Measurements from ENCODE around the gene ARHGAP24. TPM values are rescaled to one million over a fixed set of nuclear protein-coding genes. Genes with fewer than 3 reads are reported as not detected.
"Not testable (repeated sequence)": the region's sequence is repeated elsewhere in the genome, so short reads cannot be mapped to it uniquely, and the experiment has no call there.

The ARHGAP24 gene
- total and polyA plus RNA-seq, 3 experiments from 2014 or later: not detected

DNA sequence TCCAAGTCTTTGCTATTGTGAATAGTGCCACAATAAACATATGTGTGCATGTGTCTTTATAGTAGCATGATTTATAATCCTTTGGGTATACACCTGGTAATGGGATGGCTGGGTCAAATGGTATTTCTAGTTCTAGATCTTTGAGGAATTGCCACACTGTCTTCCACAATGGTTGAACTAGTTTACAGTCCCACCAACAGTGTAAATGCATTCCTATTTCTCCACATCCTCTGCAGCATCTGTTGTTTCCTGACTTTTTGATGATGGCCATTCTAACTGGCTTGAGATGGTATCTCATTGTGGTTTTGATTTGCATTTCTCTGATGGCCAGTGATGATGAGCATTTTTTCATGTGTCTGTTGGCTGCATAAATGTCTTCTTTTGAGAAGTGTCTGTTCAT lies 26.2 kb downstream of the ARHGAP24 start:
- H3K9me3 ChIP-seq (ENCODE audit: low read length); H3K36me3 ChIP-seq (ENCODE audit: insufficient read depth, low read length); H3K36me3 Mint-ChIP-seq; POLR2A ChIA-PET; H3K4me3 Mint-ChIP-seq; CTCF ChIA-PET; H3K4me3 ChIP-seq (ENCODE audit: low read length); H3K4me1 ChIP-seq (ENCODE audit: insufficient read depth, low read length); H3K27me3 ChIP-seq (ENCODE audit: insufficient read depth, low read length, poor library complexity, severe bottlenecking); H3K27me3 Mint-ChIP-seq; H3K9me3 Mint-ChIP-seq; DNase-seq; H3K27ac ChIP-seq (ENCODE audit: low read depth, low read length); H3K27ac Mint-ChIP-seq; H3K4me1 Mint-ChIP-seq: not testable (repeated sequence)

DNA sequence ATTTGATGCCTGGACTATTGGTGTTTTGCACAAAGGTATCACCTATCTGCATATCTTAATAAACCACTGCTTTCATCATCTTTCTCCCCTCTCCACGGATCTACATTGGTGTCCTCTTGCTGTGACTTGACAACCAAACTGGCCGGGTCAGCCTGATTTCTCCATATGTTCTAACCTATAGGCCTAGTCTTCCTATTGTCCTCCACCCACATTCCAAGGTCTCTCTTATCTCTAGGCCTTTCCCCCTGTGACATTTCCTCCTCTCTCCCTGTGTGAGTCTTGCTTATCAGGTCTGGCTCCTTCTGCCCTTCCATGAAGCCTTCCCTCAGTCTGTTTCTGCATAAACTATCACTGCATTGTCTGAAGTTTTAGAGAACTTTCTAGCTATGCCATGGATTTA lies 33.7 kb downstream of the ARHGAP24 start:
- ChIA-PET CTCF (no interaction called here), POLR2A (no interaction called here)
- Mint-ChIP-seq H3K4me1 (no peaks in the 10 kb centered on the region), H3K27me3 (no peaks in the 10 kb centered on the region), H3K9me3 (peaks cover 0 to 10% (median 6%) of the 10 kb centered on the region in 5 donors), H3K36me3 (no peaks in the 10 kb centered on the region), H3K27ac (no peak overlapping the region), H3K4me3 (no peak overlapping the region)
- Histone ChIP-seq H3K27ac (ENCODE audit: low read depth, low read length) (no peak overlapping the region), H3K9me3 (ENCODE audit: low read length) (no peaks in the 10 kb centered on the region), H3K27me3 (ENCODE audit: insufficient read depth, low read length, poor library complexity, severe bottlenecking) (no peaks in the 10 kb centered on the region), H3K36me3 (ENCODE audit: insufficient read depth, low read length) (no peaks in the 10 kb centered on the region), H3K4me3 (ENCODE audit: low read length) (no peak overlapping the region), H3K4me1 (ENCODE audit: insufficient read depth, low read length) (no peaks in the 10 kb centered on the region)
- no peak for DNase-seq

- no peaks in the 10 kb centered on the region for H3K36me3 Mint-ChIP-seq
- no peaks in the 10 kb centered on the region for H3K27me3 Mint-ChIP-seq
- Histone ChIP-seq H3K27me3 (ENCODE audit: insufficient read depth, low read length, poor library complexity, severe bottlenecking) (no peaks in the 10 kb centered on the region), H3K4me1 (ENCODE audit: insufficient read depth, low read length) (no peaks in the 10 kb centered on the region), H3K9me3 (ENCODE audit: low read length) (no peaks in the 10 kb centered on the region), H3K4me3 (ENCODE audit: low read length) (no peak overlapping the region), H3K36me3 (ENCODE audit: insufficient read depth, low read length) (no peaks in the 10 kb centered on the region), H3K27ac (ENCODE audit: low read depth, low read length) (no peak overlapping the region)
- H3K4me1 Mint-ChIP-seq: no peaks in the 10 kb centered on the region
- H3K27ac Mint-ChIP-seq: no peak overlapping the region
- CTCF ChIA-PET: interaction anchor here (0.6 kb wide), 1 partner anchor 49 kb away, joined by 3 read pairs; no protein-coding TSS in a partner anchor
- POLR2A ChIA-PET: no interaction called here
- no peak overlapping the region for H3K4me3 Mint-ChIP-seq
- no peak for DNase-seq
- peaks cover 0 to 9% (median 6%) of the 10 kb centered on the region in 5 donors for H3K9me3 Mint-ChIP-seq
Measured at GRCh38 chr4:85509882-85510631, 35.1 kb downstream of the ARHGAP24 start.

- H3K27me3 ChIP-seq (ENCODE audit: insufficient read depth, low read length, poor library complexity, severe bottlenecking): no peaks in the 10 kb centered on the region
- no peak overlapping the region for H3K27ac ChIP-seq (ENCODE audit: low read depth, low read length)
- no peaks in the 10 kb centered on the region for H3K4me1 ChIP-seq (ENCODE audit: insufficient read depth, low read length)
- no peaks in the 10 kb centered on the region for H3K4me1 Mint-ChIP-seq
- no peak overlapping the region for H3K4me3 Mint-ChIP-seq
- CTCF ChIA-PET: interaction anchor here (0.6 kb wide), 1 partner anchor 50 kb away, joined by 3 read pairs; no protein-coding TSS in a partner anchor
- DNase-seq: no peak
- no peak overlapping the region for H3K27ac Mint-ChIP-seq
- POLR2A ChIA-PET: no interaction called here
- H3K36me3 ChIP-seq (ENCODE audit: insufficient read depth, low read length): no peaks in the 10 kb centered on the region
- no peaks in the 10 kb centered on the region for H3K27me3 Mint-ChIP-seq
- no peaks in the 10 kb centered on the region for H3K9me3 ChIP-seq (ENCODE audit: low read length)
- no peak overlapping the region for H3K4me3 ChIP-seq (ENCODE audit: low read length)
- peaks cover 0 to 9% (median 4%) of the 10 kb centered on the region in 5 donors for H3K9me3 Mint-ChIP-seq
- H3K36me3 Mint-ChIP-seq: no peaks in the 10 kb centered on the region
Measured at GRCh38 chr4:85510632-85510984, 35.7 kb downstream of the ARHGAP24 start.

DNA sequence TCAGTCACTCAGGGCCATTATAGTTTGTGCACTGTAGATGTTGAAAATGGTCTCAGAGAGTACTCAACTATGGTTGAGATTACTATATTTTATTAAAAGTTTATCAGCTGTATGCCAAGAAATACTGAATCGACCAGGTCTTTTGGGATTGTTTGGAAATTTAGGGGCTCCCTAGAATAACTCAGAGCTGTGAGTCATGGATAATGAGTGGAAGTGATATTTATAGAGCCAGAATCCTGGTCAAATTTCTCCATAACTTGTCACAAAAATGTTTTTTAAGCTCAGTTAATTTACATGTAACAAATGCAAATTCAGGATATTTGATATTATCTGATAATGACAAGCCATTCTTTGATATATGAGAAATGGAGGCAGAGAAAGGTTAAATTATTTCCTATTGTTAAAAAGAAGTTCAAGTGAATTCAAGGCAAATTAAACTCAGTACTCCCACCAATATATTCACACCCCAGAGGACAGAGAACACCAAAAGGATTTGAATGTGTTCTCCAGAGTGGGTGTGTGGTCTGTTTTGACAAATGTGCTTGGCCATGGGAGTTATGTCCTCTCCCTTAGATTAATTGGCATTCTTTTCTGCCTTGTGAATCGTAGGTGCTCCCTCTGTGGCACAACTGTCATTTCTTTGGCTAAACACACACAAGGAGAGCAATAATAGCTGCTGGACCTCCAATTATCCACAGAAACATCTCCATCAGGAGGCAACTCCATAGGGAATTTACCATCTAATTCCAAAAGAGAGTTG lies 37.7 kb downstream of the ARHGAP24 start:
- CTCF ChIA-PET: no interaction called here
- H3K4me1 ChIP-seq (ENCODE audit: insufficient read depth, low read length): no peaks in the 10 kb centered on the region
- Mint-ChIP-seq H3K9me3 (peaks cover 0 to 6% (median 4%) of the 10 kb centered on the region in 5 donors), H3K4me3 (no peak overlapping the region), H3K27ac (no peak overlapping the region), H3K36me3 (no peaks in the 10 kb centered on the region), H3K27me3 (no peaks in the 10 kb centered on the region), H3K4me1 (no peaks in the 10 kb centered on the region)
- POLR2A ChIA-PET: no interaction called here
- DNase-seq: no peak
- no peaks in the 10 kb centered on the region for H3K9me3 ChIP-seq (ENCODE audit: low read length)
- H3K27me3 ChIP-seq (ENCODE audit: insufficient read depth, low read length, poor library complexity, severe bottlenecking): no peaks in the 10 kb centered on the region
- H3K27ac ChIP-seq (ENCODE audit: low read depth, low read length): no peak overlapping the region
- H3K36me3 ChIP-seq (ENCODE audit: insufficient read depth, low read length): no peaks in the 10 kb centered on the region
- no peak overlapping the region for H3K4me3 ChIP-seq (ENCODE audit: low read length)

DNA sequence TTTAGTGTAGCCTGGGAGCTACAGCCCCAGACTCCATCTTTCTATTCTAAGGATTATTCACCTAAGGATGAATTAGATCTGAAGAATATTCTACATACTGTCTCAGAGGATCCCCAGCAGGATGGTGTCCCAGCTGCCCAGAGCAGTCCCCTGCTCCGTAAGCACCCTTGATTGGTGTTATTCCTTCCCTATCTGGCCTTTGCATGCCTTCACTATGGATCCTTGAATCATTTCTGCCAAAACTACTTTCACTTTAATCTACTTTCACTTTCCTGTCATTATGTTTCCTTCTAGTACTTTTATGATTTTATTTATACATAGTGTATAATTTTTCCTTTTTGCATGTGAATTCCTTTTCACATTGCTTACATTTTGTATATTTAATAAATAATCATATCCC lies 39.2 kb downstream of the ARHGAP24 start:
- Histone ChIP-seq H3K4me1 (ENCODE audit: insufficient read depth, low read length) (no peaks in the 10 kb centered on the region), H3K36me3 (ENCODE audit: insufficient read depth, low read length) (no peaks in the 10 kb centered on the region), H3K4me3 (ENCODE audit: low read length) (no peak overlapping the region), H3K27me3 (ENCODE audit: insufficient read depth, low read length, poor library complexity, severe bottlenecking) (no peaks in the 10 kb centered on the region), H3K9me3 (ENCODE audit: low read length) (no peaks in the 10 kb centered on the region), H3K27ac (ENCODE audit: low read depth, low read length) (no peak overlapping the region)
- Mint-ChIP-seq H3K27ac (no peak overlapping the region), H3K36me3 (no peaks in the 10 kb centered on the region), H3K4me3 (no peak overlapping the region), H3K4me1 (no peaks in the 10 kb centered on the region), H3K27me3 (no peaks in the 10 kb centered on the region), H3K9me3 (peaks cover 0 to 6% (median 3%) of the 10 kb centered on the region in 5 donors)
- CTCF ChIA-PET: no interaction called here
- no peak for DNase-seq
- POLR2A ChIA-PET: no interaction called here

DNA sequence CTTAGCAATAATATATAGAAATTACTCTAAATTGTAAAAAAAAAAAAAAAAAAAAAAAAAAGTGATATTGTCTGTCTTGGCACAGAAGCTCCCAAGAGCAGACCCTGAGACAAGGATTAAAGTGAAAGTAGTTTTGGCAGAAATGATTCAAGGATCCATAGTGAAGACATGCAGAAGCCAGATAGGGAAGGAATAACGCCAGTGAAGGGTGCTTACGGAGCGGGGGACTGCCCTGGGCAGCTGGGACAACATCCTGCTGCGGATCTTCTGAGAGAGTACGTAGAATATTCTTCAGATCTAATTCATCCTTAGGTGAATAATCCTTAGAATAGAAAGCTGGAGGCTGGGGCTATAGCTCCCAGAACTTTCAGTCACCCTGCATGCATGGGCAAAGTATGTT lies 39.8 kb downstream of the ARHGAP24 start:
- Histone ChIP-seq H3K9me3 (ENCODE audit: low read length) (no peaks in the 10 kb centered on the region), H3K4me1 (ENCODE audit: insufficient read depth, low read length) (no peaks in the 10 kb centered on the region), H3K4me3 (ENCODE audit: low read length) (no peak overlapping the region), H3K27me3 (ENCODE audit: insufficient read depth, low read length, poor library complexity, severe bottlenecking) (no peaks in the 10 kb centered on the region), H3K27ac (ENCODE audit: low read depth, low read length) (no peak overlapping the region), H3K36me3 (ENCODE audit: insufficient read depth, low read length) (no peaks in the 10 kb centered on the region)
- ChIA-PET POLR2A (no interaction called here), CTCF (no interaction called here)
- no peak for DNase-seq
- H3K27me3 Mint-ChIP-seq: no peaks in the 10 kb centered on the region
- H3K36me3 Mint-ChIP-seq: no peaks in the 10 kb centered on the region
- H3K4me1 Mint-ChIP-seq: no peaks in the 10 kb centered on the region
- H3K4me3 Mint-ChIP-seq: no peak overlapping the region
- peaks cover 0 to 6% (median 4%) of the 10 kb centered on the region in 5 donors for H3K9me3 Mint-ChIP-seq
- no peak overlapping the region for H3K27ac Mint-ChIP-seq

- H3K27ac ChIP-seq (ENCODE audit: low read depth, low read length): no peak overlapping the region
- H3K4me3 ChIP-seq (ENCODE audit: low read length): no peak overlapping the region
- H3K9me3 ChIP-seq (ENCODE audit: low read length): no peaks in the 10 kb centered on the region
- Mint-ChIP-seq H3K4me3 (no peak overlapping the region), H3K36me3 (no peaks in the 10 kb centered on the region), H3K27me3 (no peaks in the 10 kb centered on the region), H3K27ac (no peak overlapping the region), H3K4me1 (no peaks in the 10 kb centered on the region), H3K9me3 (peaks cover 0 to 13% (median 4%) of the 10 kb centered on the region in 5 donors)
- no peaks in the 10 kb centered on the region for H3K27me3 ChIP-seq (ENCODE audit: insufficient read depth, low read length, poor library complexity, severe bottlenecking)
- POLR2A ChIA-PET: no interaction called here
- H3K36me3 ChIP-seq (ENCODE audit: insufficient read depth, low read length): no peaks in the 10 kb centered on the region
- no peaks in the 10 kb centered on the region for H3K4me1 ChIP-seq (ENCODE audit: insufficient read depth, low read length)
- DNase-seq: no peak
- CTCF ChIA-PET: no interaction called here
Measured at GRCh38 chr4:85515701-85516100, 40.8 kb downstream of the ARHGAP24 start.
